ENCODE measurements around the gene WNK2. TPM values are rescaled to one million over a fixed set of nuclear protein-coding genes. Genes with fewer than 3 reads are reported as not detected.

Gene WNK2
- total RNA-seq, 4 donors from 2014 or later: 155 to 577 (median 259) TPM

DNA sequence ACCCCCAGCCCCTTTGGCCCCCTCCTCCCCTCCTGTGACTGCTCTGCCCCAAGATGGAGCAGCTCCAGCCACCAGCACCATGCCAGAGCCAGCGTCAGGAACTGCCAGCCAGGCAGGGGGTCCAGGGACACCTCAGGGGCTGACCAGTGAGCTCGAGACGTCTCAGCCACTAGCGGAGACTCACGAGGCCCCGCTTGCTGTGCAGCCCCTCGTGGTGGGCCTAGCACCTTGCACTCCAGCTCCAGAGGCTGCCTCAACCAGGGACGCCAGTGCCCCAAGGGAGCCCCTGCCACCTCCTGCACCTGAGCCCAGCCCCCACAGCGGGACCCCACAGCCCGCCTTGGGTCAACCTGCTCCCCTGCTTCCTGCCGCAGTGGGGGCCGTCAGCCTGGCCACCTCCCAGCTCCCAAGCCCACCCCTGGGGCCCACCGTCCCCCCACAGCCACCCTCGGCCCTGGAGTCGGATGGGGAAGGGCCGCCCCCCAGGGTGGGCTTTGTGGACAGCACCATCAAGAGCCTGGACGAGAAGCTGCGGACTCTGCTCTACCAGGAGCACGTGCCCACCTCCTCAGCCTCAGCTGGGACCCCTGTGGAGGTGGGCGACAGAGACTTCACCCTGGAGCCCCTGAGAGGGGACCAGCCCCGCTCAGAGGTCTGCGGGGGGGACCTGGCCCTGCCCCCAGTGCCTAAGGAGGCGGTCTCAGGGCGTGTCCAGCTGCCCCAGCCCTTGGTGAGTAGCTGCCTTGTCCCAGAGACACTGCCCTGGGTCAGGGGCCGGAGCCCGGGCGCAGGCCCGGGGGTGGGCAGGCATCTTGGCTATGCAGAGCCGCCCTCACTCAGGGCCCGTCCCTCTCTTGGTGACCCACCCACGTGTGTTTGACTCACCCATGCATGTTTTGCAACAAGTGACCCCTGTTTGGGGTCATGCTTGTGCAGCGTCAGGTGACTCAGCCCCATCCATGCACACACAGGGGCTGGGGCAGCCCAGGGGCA, 105.2 kb downstream of the WNK2 start:
- DNase-seq: peak in 1 of 3 donors; percentile 5

DNA sequence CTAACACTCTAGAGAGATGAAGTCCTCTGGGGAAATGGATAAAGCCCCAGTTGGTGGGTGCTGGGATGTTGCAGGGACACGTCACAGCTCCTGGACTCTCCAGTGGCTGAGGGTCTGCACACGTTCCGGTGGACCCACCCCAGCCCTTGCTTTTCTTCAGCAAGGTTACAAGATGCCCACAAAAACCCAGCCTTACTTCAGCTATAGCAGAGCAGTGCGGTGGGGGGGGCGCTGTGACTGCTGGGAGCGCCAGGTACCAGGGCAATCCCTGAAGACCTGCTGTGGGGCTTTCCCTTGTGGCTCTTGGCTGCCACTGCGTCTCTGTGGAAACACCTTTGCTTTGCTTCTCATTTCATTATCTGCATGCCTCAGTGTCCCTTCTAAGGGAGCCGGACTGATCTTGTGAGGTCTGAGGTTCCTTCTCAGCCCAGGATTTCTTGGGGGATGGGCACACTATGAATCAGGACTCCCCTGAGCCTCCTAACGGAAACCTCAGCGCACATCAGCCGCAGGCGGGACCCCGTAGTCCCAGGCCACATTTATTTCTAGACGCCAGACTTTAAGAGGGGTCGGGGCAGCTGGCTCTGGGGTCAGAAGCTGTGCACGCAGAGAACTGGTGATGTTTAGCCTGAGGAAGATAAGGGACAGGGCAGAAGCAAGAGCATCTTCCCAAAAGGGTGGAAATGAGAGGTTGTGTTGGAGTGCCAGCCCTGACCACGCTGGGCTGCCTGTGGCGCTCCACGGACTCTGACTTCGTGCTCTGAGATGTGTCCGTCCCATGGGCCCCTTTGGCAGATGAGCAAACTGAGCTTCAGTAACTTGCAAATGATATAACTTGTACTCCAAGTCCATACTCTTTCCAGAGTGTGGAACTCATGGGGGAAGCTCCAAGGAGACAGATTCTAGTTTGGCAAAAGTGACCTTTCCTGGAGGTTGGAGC, 106.8 kb downstream of the WNK2 start:
- Histone ChIP-seq H3K4me1 (peaks cover 0 to 9% (median 0%) of the 10 kb centered on the region in 4 donors), H3K27me3 (no peaks in the 10 kb centered on the region), H3K27ac (no peak overlapping the region), H3K36me3 (peaks cover 0 to 16% (median 0%) of the 10 kb centered on the region in 3 donors), H3K4me3 (no peak overlapping the region), H3K9me3 (no peaks in the 10 kb centered on the region)
- no peak for TF ChIP-seq POLR2A (IDR thresholded peaks at IDR 0.05)
- TF ChIP-seq, protein P1, sequence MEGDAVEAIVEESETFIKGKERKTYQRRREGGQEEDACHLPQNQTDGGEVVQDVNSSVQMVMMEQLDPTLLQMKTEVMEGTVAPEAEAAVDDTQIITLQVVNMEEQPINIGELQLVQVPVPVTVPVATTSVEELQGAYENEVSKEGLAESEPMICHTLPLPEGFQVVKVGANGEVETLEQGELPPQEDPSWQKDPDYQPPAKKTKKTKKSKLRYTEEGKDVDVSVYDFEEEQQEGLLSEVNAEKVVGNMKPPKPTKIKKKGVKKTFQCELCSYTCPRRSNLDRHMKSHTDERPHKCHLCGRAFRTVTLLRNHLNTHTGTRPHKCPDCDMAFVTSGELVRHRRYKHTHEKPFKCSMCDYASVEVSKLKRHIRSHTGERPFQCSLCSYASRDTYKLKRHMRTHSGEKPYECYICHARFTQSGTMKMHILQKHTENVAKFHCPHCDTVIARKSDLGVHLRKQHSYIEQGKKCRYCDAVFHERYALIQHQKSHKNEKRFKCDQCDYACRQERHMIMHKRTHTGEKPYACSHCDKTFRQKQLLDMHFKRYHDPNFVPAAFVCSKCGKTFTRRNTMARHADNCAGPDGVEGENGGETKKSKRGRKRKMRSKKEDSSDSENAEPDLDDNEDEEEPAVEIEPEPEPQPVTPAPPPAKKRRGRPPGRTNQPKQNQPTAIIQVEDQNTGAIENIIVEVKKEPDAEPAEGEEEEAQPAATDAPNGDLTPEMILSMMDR (IDR thresholded peaks at IDR 0.05): no peak
- peak in 1 of 3 donors; percentile 29 for DNase-seq

More for the DNA sequence above, 105.2 kb downstream of the WNK2 start:
- Histone ChIP-seq H3K9me3 (no peaks in the 10 kb centered on the region), H3K36me3 (peaks cover 0 to 16% (median 0%) of the 10 kb centered on the region in 3 donors), H3K27me3 (no peaks in the 10 kb centered on the region), H3K27ac (no peak overlapping the region), H3K4me3 (no peak overlapping the region), H3K4me1 (no peaks in the 10 kb centered on the region)
- TF ChIP-seq, protein P1 (IDR thresholded peaks at IDR 0.05): no peak
- no peak for TF ChIP-seq POLR2A (IDR thresholded peaks at IDR 0.05)

DNA sequence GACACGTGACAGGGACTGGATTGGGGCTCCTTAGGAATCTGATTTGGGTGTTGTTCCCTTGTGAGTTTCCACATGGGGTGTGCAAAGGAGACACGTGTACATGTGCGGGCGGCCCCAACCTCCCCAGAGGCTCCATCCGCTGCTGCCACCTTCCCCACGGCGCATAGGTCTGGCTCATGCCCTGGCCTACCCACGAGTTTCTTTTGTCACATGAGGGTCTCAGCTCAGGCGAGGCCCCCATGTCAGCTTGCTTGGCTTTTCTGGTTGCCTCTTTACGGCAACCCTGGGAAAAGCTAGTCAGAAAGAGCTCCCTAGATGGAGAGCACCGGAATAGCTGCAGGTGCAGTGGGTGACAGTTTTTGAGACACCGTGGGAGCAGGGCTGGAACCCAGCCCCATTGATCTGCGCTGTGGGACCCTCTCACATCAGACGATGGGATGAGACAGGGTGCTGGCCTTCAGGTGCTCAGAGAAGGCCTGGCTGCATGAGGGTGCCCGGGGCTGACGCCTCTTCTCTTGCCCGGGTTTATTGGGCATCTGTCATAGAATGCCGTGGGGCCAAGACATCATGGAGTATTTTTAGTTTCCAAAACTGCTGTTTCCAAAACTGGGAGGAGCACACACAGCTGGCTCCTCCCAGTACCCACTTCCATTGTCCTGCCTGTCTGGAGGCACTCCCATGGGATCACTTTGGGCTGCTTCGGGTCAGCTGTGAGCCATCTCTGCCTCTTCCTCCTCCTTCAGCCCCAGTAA, 107.8 kb downstream of the WNK2 start:
- TF ChIP-seq, protein P1 (IDR thresholded peaks at IDR 0.05): no peak
- no peak for TF ChIP-seq POLR2A (IDR thresholded peaks at IDR 0.05)
- H3K9me3 ChIP-seq: no peaks in the 10 kb centered on the region
- peaks cover 0 to 9% (median 0%) of the 10 kb centered on the region in 4 donors for H3K4me1 ChIP-seq
- DNase-seq: no peak
- peaks cover 0 to 16% (median 0%) of the 10 kb centered on the region in 3 donors for H3K36me3 ChIP-seq
- no peak overlapping the region for H3K4me3 ChIP-seq
- H3K27me3 ChIP-seq: no peaks in the 10 kb centered on the region
- no peak overlapping the region for H3K27ac ChIP-seq

DNA sequence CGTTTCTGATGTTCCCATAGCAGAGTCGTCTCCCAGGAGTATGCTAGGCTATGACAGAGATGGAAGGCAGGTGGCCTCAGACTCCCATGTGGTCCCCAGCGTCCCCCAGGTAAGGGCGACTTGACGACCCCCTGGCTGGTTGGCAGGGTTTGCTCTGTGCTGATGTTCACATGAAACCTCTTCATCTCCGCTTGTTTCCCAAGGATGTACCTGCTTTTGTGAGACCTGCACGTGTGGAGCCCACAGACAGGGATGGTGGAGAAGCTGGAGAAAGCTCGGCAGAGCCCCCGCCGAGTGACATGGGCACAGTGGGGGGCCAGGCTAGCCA, 108.3 kb downstream of the WNK2 start:
- DNase-seq: no peak
- H3K36me3 ChIP-seq: peaks cover 0 to 16% (median 0%) of the 10 kb centered on the region in 3 donors
- no peak overlapping the region for H3K4me3 ChIP-seq
- no peaks in the 10 kb centered on the region for H3K27me3 ChIP-seq
- H3K4me1 ChIP-seq: peaks cover 0 to 10% (median 0%) of the 10 kb centered on the region in 4 donors
- no peak for TF ChIP-seq POLR2A (IDR thresholded peaks at IDR 0.05)
- TF ChIP-seq, protein P1 (IDR thresholded peaks at IDR 0.05): no peak
- no peak overlapping the region for H3K27ac ChIP-seq
- H3K9me3 ChIP-seq: no peaks in the 10 kb centered on the region
